HCT116 (cell line): ENCODE measurements around the gene NCAPH2. TPM values are rescaled to one million over a fixed set of nuclear protein-coding genes. Genes with fewer than 3 reads are reported as not detected.

ENCODE experiments used
- ATAC-seq: fragments of 200-7000 bp; cut with Tn5 transposase; 2 replicates; pipeline ENCODE4 v1.9.1; 2020; ENCODE audit warnings: mild to moderate bottlenecking, moderate library complexity
- BruUV-seq: library from RNA; stranded (reverse); fragments of 400-500 nt; replicated peaks from 2 replicates; lab custom pipeline; 2021; lab: Mats Ljungman, UMichigan
- CTCF ChIA-PET: fragments of 300-600 bp; sonication (Branson Sonifier 250); formaldehyde crosslinking; loops from one replicate; lab custom pipeline; 2021; ENCODE audit warnings: antibody characterized with exemption; lab: Charles Lee
- POLR2A ChIA-PET: fragments of 300-600, 350-600 bp; sonication (Branson Sonifier 250); formaldehyde crosslinking; loops from one replicate; lab custom pipeline; 2021; ENCODE audit warnings: antibody characterized with exemption; lab: Charles Lee
- RAD21 ChIA-PET, 2 experiments: fragments of 300-600 bp; sonication (Branson Sonifier 250); formaldehyde crosslinking; loops; one replicate each; lab custom pipeline; 2023; ENCODE audit warnings: low total read pairs in 2 of 2; ENCODE audit not compliant: uncharacterized antibody in 2 of 2, unreplicated experiment in 2 of 2, low non-redundant PET in 1 of 2; lab: Charles Lee
- DNase-seq: peaks from one replicate; pipeline ENCODE4 v3.0.0-alpha.2; 2010; ENCODE audit warnings: low read depth, low spot score
- H2AFZ ChIP-seq: fragments of 200-600 bp; shearing (Covaris generic), sonication (generic); 2 replicates; pipeline ENCODE4 v1.6.1; 2017; ENCODE audit warnings: low read depth, mixed run types, mixed read lengths, antibody characterized with exemption, low read length; ENCODE audit not compliant: poor library complexity, severe bottlenecking
- H3K27ac ChIP-seq: 2 replicates; pipeline ENCODE4 v1.5.1; 2012; ENCODE audit warnings: low read depth, low read length
- H3K27me3 ChIP-seq: fragments of 200-600 bp; sonication (generic); 2 replicates; pipeline ENCODE4 v1.6.1; 2016; ENCODE audit warnings: mixed run types, low read length, mixed read lengths; ENCODE audit not compliant: insufficient read depth
- H3K36me3 ChIP-seq, 2 experiments: fragments of 200-500 bp in 1 of 2; fragments of 200-600 bp in 1 of 2; sonication (Bioruptor generic) in 1 of 2; sonication (generic) in 1 of 2; 2 replicates each; pipeline versions ENCODE4 v1.5.1 to v1.6.1; 2014 to 2016; ENCODE audit warnings: low read length in 2 of 2, inconsistent platforms in 1 of 2, mixed read lengths in 1 of 2, mixed run types in 1 of 2; ENCODE audit not compliant: insufficient read depth in 2 of 2, control insufficient read depth in 1 of 2
- H3K4me1 ChIP-seq, 2 experiments: fragments of 200-600 bp in 1 of 2; sonication (generic) in 1 of 2; 2 replicates each; pipeline versions ENCODE4 v1.5.1 to v1.6.1; 2012 to 2017; ENCODE audit warnings: low read length in 2 of 2, inconsistent platforms in 1 of 2, mild to moderate bottlenecking in 1 of 2, mixed read lengths in 1 of 2, mixed run types in 1 of 2, moderate library complexity in 1 of 2; ENCODE audit not compliant: insufficient read depth in 2 of 2, control insufficient read depth in 1 of 2
- H3K4me2 ChIP-seq: fragments of 200-600 bp; sonication (generic); 2 replicates; pipeline ENCODE4 v1.6.1; 2017; ENCODE audit warnings: mixed run types, low read length, mixed read lengths
- H3K4me3 ChIP-seq, 2 experiments: fragments of 200-600 bp in 1 of 2; sonication (generic) in 1 of 2; replicated peaks in 1 of 2; 2 replicates each; pipeline ENCODE4 v1.5.1; 2011 to 2016; ENCODE audit warnings: low read length in 2 of 2, control low read depth in 1 of 2, low read depth in 1 of 2, mild to moderate bottlenecking in 1 of 2, mixed read lengths in 1 of 2, mixed run types in 1 of 2
- H3K79me2 ChIP-seq: fragments of 200-600 bp; sonication (generic); 2 replicates; pipeline ENCODE4 v1.6.1; 2017; ENCODE audit warnings: mild to moderate bottlenecking, mixed run types, low read length, moderate library complexity, mixed read lengths; ENCODE audit not compliant: insufficient read depth
- H3K9ac ChIP-seq: fragments of 200-600 bp; sonication (generic); 2 replicates; pipeline ENCODE4 v1.6.1; 2016; ENCODE audit warnings: low read length, mixed read lengths
- H3K9me2 ChIP-seq: fragments of 200-600 bp; sonication (generic), shearing (Covaris generic); 2 replicates; pipeline ENCODE4 v1.6.1; 2017; ENCODE audit warnings: mixed run types, mild to moderate bottlenecking, moderate library complexity; ENCODE audit not compliant: insufficient read depth
- H3K9me3 ChIP-seq, 2 experiments: fragments of 200-500 bp in 1 of 2; fragments of 200-600 bp in 1 of 2; sonication (Bioruptor generic) in 1 of 2; sonication (generic) in 1 of 2; 2 replicates each; pipeline ENCODE4 v1.6.1; 2014 to 2017; ENCODE audit warnings: low read length in 2 of 2, mixed read lengths in 2 of 2, inconsistent platforms in 1 of 2, low read depth in 1 of 2, mild to moderate bottlenecking in 1 of 2, mixed run types in 1 of 2, moderate library complexity in 1 of 2; ENCODE audit not compliant: control insufficient read depth in 1 of 2, insufficient read depth in 1 of 2
- H4K20me1 ChIP-seq: fragments of 200-600 bp; sonication (generic), shearing (Covaris generic); 2 replicates; pipeline ENCODE4 v1.6.1; 2017; ENCODE audit warnings: mixed run types, mild to moderate bottlenecking, moderate library complexity; ENCODE audit not compliant: insufficient read depth
- CBX3 ChIP-seq: IDR thresholded peaks from 2 replicates; pipeline ENCODE4 v1.6.1; 2012; ENCODE audit warnings: low read depth
- FOSL1 ChIP-seq: IDR thresholded peaks from 2 replicates; pipeline ENCODE4 v1.6.1; 2012; ENCODE audit warnings: low read depth
- MAX ChIP-seq: IDR thresholded peaks from 2 replicates; pipeline ENCODE4 v1.6.1; 2012
- POLR2AphosphoS5 ChIP-seq: IDR thresholded peaks from 2 replicates; pipeline ENCODE4 v1.6.1; 2011; ENCODE audit warnings: mild to moderate bottlenecking, low read depth, low read length, moderate library complexity
- SIN3A ChIP-seq: IDR thresholded peaks from 2 replicates; pipeline ENCODE4 v1.6.1; 2012; ENCODE audit warnings: low read depth
- SP1 ChIP-seq: IDR thresholded peaks from 2 replicates; pipeline ENCODE4 v1.6.1; 2012; ENCODE audit warnings: low read depth
- SRF ChIP-seq: IDR thresholded peaks from 2 replicates; pipeline ENCODE4 v1.6.1; 2012; ENCODE audit warnings: low read depth
- ZBTB33 ChIP-seq: IDR thresholded peaks from 2 replicates; pipeline ENCODE4 v1.6.1; 2011; ENCODE audit warnings: mild to moderate bottlenecking, low read length, moderate library complexity; ENCODE audit not compliant: insufficient replicate concordance; ENCODE audit errors: extremely low read depth
- intact Hi-C: fragments of 100-400 bp; cut with micrococcal nuclease; formaldehyde crosslinking; loops from 2 replicates; pipeline ENCODE4 v1.10.0; 2022
- total RNA-seq: library from RNA; stranded (reverse); gene quantifications from one replicate; pipeline ENCODE4 v1.2.1, GENCODE V29; 2021; ENCODE audit not compliant: unreplicated experiment

The NCAPH2 gene
- total RNA-seq, 1 experiment from 2014 or later: 99.1 TPM

GRCh38 chr22:50470491-50470890 lies 37.5 kb upstream of the NCAPH2 start (continued):
- TF ChIP-seq SP1: no peak

GRCh38 chr22:50471197-50471847 lies 36.7 kb upstream of the NCAPH2 start:
- no TSS peak for BruUV-seq
- H4K20me1 ChIP-seq: peaks cover 6% of the 10 kb centered on the region; the same call in 1 of the 2 replicates

More at GRCh38 chr22:50471197-50471847, 36.7 kb upstream of the NCAPH2 start:
- intact Hi-C loops: no loop called here
- H3K9me2 ChIP-seq: no peaks in the 10 kb centered on the region
- TF ChIP-seq SRF (no peak), FOSL1 (no peak), SIN3A (no peak), POLR2AphosphoS5 (no peak), ZBTB33 (no peak), MAX (no peak), SP1 (no peak), CBX3 (no peak)
- peaks cover 61% of the 10 kb centered on the region for H3K79me2 ChIP-seq
- ChIA-PET POLR2A (no interaction called here), RAD21 (no interaction called here), CTCF (no interaction called here)
- H3K9me3 ChIP-seq: no peaks in the 10 kb centered on the region
- H3K4me2 ChIP-seq: peak overlapping the region; percentile 62; the same call in 1 of the 2 replicates
- no peak overlapping the region for H3K9ac ChIP-seq
- H3K4me3 ChIP-seq: no peak overlapping the region
- H3K27me3 ChIP-seq: no peaks in the 10 kb centered on the region
- H3K27ac ChIP-seq: peak overlapping the region; percentile 36; the same call in 1 of the 2 replicates
- ATAC-seq (no peak), DNase-seq (no peak)
- no peaks in the 10 kb centered on the region; a peak in 2 of 4 replicates for H3K36me3 ChIP-seq
- no peak overlapping the region for H2AFZ ChIP-seq
- peaks cover 30 to 56% of the 10 kb centered on the region in 2 experiments for H3K4me1 ChIP-seq
